ENCODE results near the gene PRKCE. TPM values are rescaled to one million over a fixed set of nuclear protein-coding genes. Genes with fewer than 3 reads are reported as not detected.

Gene PRKCE
- total and polyA plus RNA-seq, 2 of the 8 experiments (the other 6 are each of a cell fraction or from before 2014, with no cell fraction given) = 0.54 to 2.1 TPM

- no peak overlapping the region for H2BK120ac ChIP-seq (replicated peaks; ENCODE audit: low read depth, low read length)
- TF ChIP-seq RBBP5 (IDR thresholded peaks at IDR 0.05; ENCODE audit: borderline replicate concordance, low read depth, low read length) (no peak), GTF2F1 (IDR thresholded peaks at IDR 0.05; ENCODE audit: borderline replicate concordance, low read depth, low read length) (no peak), YY1 (IDR thresholded peaks at IDR 0.05; ENCODE audit: low read depth, low read length) (no peak), SP1 (IDR thresholded peaks at IDR 0.05; ENCODE audit: low read depth, low read length) (no peak), TEAD4 (IDR thresholded peaks at IDR 0.05; ENCODE audit: low read depth, low read length) (no peak), SRF (IDR thresholded peaks at IDR 0.05; ENCODE audit: low read depth, low read length) (no peak), KDM1A (IDR thresholded peaks at IDR 0.05; ENCODE audit: borderline replicate concordance, low read length) (no peak), JUND (IDR thresholded peaks at IDR 0.05; ENCODE audit: low read length) (no peak), RNF2 (IDR thresholded peaks at IDR 0.05; ENCODE audit: borderline replicate concordance, low read depth, low read length, missing control alignments, poor library complexity, severe bottlenecking) (no peak), CEBPB (IDR thresholded peaks at IDR 0.05; ENCODE audit: low read depth, low read length) (no peak), PHF8 (conservative IDR thresholded peaks at IDR 0.05; ENCODE audit: low read depth, low read length) (no peak), TCF12 (IDR thresholded peaks at IDR 0.05; ENCODE audit: low read depth, low read length) (no peak), HDAC2 (IDR thresholded peaks at IDR 0.05; ENCODE audit: borderline replicate concordance in 1 of 2, low read depth in 2 of 2, low read length in 2 of 2) (no peak)
- POLR2A ChIA-PET (ENCODE audit: partially characterized antibody) = no interaction called here
- H3K23ac ChIP-seq (ENCODE audit: insufficient read length) = no peak overlapping the region
- no peaks in the 10 kb centered on the region for H3K27me3 ChIP-seq (replicated peaks in 1 of 4; ENCODE audit: control insufficient read depth in 3 of 4, extremely low read depth in 1 of 4, insufficient read depth in 3 of 4, low read length in 3 of 4)
- no peak overlapping the region for H3K9ac ChIP-seq (replicated peaks in 1 of 4; ENCODE audit: extremely low read depth in 1 of 4, low read depth in 3 of 4, low read length in 3 of 4)
- H3K27ac ChIP-seq (ENCODE audit: low read depth, low read length) = no peak overlapping the region
- peaks cover 0 to 4% (median 2%) of the 10 kb centered on the region in 4 experiments; a peak in 5 of 7 replicates for H3K4me1 ChIP-seq (replicated peaks in 1 of 4; ENCODE audit: control insufficient read depth in 3 of 4, insufficient read depth in 4 of 4, low read length in 3 of 4)
- H3K36me3 ChIP-seq (ENCODE audit: control insufficient read depth in 2 of 4, insufficient read depth in 4 of 4, low read length in 3 of 4) = no peaks in the 10 kb centered on the region
- H4K91ac ChIP-seq (replicated peaks; ENCODE audit: insufficient read length, low read length) = no peak overlapping the region
- H3K4me3 ChIP-seq (ENCODE audit: extremely low read depth in 1 of 4, insufficient read depth in 2 of 4, low read depth in 3 of 4, low read length in 4 of 4) = no peak overlapping the region
- H3K9me3 ChIP-seq (ENCODE audit: insufficient read depth in 2 of 2, low read depth in 1 of 2, low read length in 1 of 2) = no peaks in the 10 kb centered on the region
- DNase-seq (ENCODE audit: low read depth in 1 of 2, low spot score in 2 of 2) = no peak
- no peak overlapping the region for H4K8ac ChIP-seq (ENCODE audit: extremely low read depth, insufficient read depth, low read length)
- H4K20me1 ChIP-seq (replicated peaks in 1 of 2; ENCODE audit: control insufficient read depth in 1 of 2, insufficient read depth in 2 of 2, low read length in 2 of 2) = no peaks in the 10 kb centered on the region
- no peak overlapping the region for H3K4ac ChIP-seq (replicated peaks; ENCODE audit: insufficient read length, low read depth, low read length)
- no peaks in the 10 kb centered on the region for H3K23me2 ChIP-seq (ENCODE audit: low read depth, low read length)
- H2BK15ac ChIP-seq (ENCODE audit: low read length) = no peak overlapping the region
- no peak overlapping the region for H3K4me2 ChIP-seq (ENCODE audit: insufficient read depth in 1 of 2, low read depth in 2 of 2, low read length in 2 of 2)
- H3K14ac ChIP-seq (ENCODE audit: insufficient read length) = no peak overlapping the region
- no peaks in the 10 kb centered on the region for H3K79me2 ChIP-seq (ENCODE audit: control insufficient read depth in 1 of 2, insufficient read depth in 2 of 2, low read length in 2 of 2)
- H2BK20ac ChIP-seq (ENCODE audit: low read length) = no peak overlapping the region
- CTCF ChIA-PET (ENCODE audit: partially characterized antibody) = interaction anchor here (1.0 to 1.3 kb wide), 3 partner anchors 11 to 403 kb away, joined by 3 read pairs; no protein-coding TSS in a partner anchor
- H3K79me1 ChIP-seq (ENCODE audit: low read depth, low read length) = no peaks in the 10 kb centered on the region
- no peak overlapping the region for H3K56ac ChIP-seq (replicated peaks; ENCODE audit: insufficient read length, low read depth, low read length)
- H4K5ac ChIP-seq (ENCODE audit: insufficient read length, low read depth, low read length) = no peak overlapping the region
- H2AK5ac ChIP-seq (ENCODE audit: low read depth, low read length) = no peak overlapping the region
- H2AFZ ChIP-seq (ENCODE audit: low read length) = no peak overlapping the region
- H2BK12ac ChIP-seq (ENCODE audit: low read depth, low read length) = no peak overlapping the region; the same call in 1 of the 2 replicates
- H2BK5ac ChIP-seq (ENCODE audit: low read depth, low read length) = no peak overlapping the region
- 85% methylated on average over 7 of the region's 7 CpGs; no CpG with 5 or more reads in 1 of the 2 experiments for WGBS, 2 experiments (ENCODE audit: extremely low coverage in 1 of 2, insufficient coverage in 1 of 2, insufficient read length in 1 of 2, insufficient replicate concordance in 2 of 2, low coverage in 1 of 2, low lambda C conversion rate in 2 of 2, missing lambda C conversion rate in 1 of 2)
- H3K18ac ChIP-seq (ENCODE audit: extremely low read depth, low read length) = no peak overlapping the region
- no peak for FAIRE-seq
These were observed 312.3 kb downstream of the PRKCE start for GRCh38 chr2:45963816-45964215.
